HepG2 (cell line): ENCODE measurements around the gene KIRREL3. TPM values are rescaled to one million over a fixed set of nuclear protein-coding genes. Genes with fewer than 3 reads are reported as not detected.

ENCODE experiments used
- ATAC-seq: fragments of 200-7000 bp; cut with Tn5 transposase; 3 replicates; pipeline ENCODE4 v1.9.1; 2020; ENCODE audit warnings: mild to moderate bottlenecking, moderate library complexity
- BruUV-seq: library from RNA; stranded (reverse); fragments of 400-500 nt; replicated peaks from 2 replicates; lab custom pipeline; 2021; lab: Mats Ljungman, UMichigan
- CTCF ChIA-PET: fragments of 300-600 bp; formaldehyde crosslinking; extraction: SDS; loops from one replicate; lab custom pipeline; 2021; ENCODE audit warnings: low total read pairs, inconsistent platforms, low intra/inter-chr PET ratio; lab: Yijun Ruan, JAX
- POLR2A ChIA-PET: fragments of 350-600 bp; sonication (Branson Sonifier 250); formaldehyde crosslinking; loops from one replicate; lab custom pipeline; 2020; ENCODE audit warnings: antibody characterized with exemption, inconsistent platforms; lab: Yijun Ruan, JAX
- DNase-seq: peaks from one replicate; pipeline ENCODE4 v3.0.0-alpha.2; 2015; ENCODE audit warnings: low spot score
- FAIRE-seq: peaks from 3 replicates; lab custom pipeline; 2011; peaks lifted over from hg19 to GRCh38; lab: Jason Lieb, UNC
- H2AFZ ChIP-seq: one replicate; pipeline ENCODE4 v1.6.1; 2011; ENCODE audit warnings: low read length, inconsistent platforms
- H3K27ac ChIP-seq: fragments of 300-600 bp; 3 replicates; pipeline ENCODE4 v1.8.0; 2011; ENCODE audit warnings: mixed run types, mild to moderate bottlenecking, mixed read lengths, low read length, inconsistent platforms; ENCODE audit not compliant: insufficient read depth; ENCODE audit errors: extremely low read length
- H3K27me3 ChIP-seq, 2 experiments: fragments of 200-600 bp in 1 of 2; 2 replicates in 1 of 2; 3 replicates in 1 of 2; pipeline versions ENCODE4 v1.6.0 to v1.8.0; 2011; ENCODE audit warnings: low read length in 2 of 2, mild to moderate bottlenecking in 2 of 2, moderate library complexity in 2 of 2, inconsistent platforms in 1 of 2; ENCODE audit not compliant: insufficient read depth in 2 of 2, control insufficient read depth in 1 of 2
- H3K36me3 ChIP-seq, 2 experiments: fragments of 200-600 bp in 1 of 2; replicated peaks in 1 of 2; 2 replicates in 1 of 2; 3 replicates in 1 of 2; pipeline versions ENCODE4 v1.5.1 to v1.8.0; 2011; ENCODE audit warnings: low read length in 2 of 2, inconsistent platforms in 1 of 2; ENCODE audit not compliant: insufficient read depth in 2 of 2, control insufficient read depth in 1 of 2
- H3K4me1 ChIP-seq: 2 replicates; pipeline ENCODE4 v1.5.1; 2012; ENCODE audit warnings: low read length, inconsistent platforms; ENCODE audit not compliant: insufficient read depth
- H3K4me2 ChIP-seq: 2 replicates; pipeline ENCODE4 v1.6.0; 2011; ENCODE audit warnings: low read depth, low read length, inconsistent platforms
- H3K4me3 ChIP-seq, 3 experiments: fragments of 200-600 bp in 1 of 3; sonication (generic), shearing (Covaris generic) in 1 of 3; replicated peaks in 1 of 3; 2 replicates each; pipeline ENCODE4 v1.5.1; 2011 to 2016; ENCODE audit warnings: low read length in 3 of 3, inconsistent platforms in 2 of 3, low read depth in 2 of 3, mild to moderate bottlenecking in 2 of 3, control low read depth in 1 of 3, mixed read lengths in 1 of 3; ENCODE audit not compliant: insufficient read depth in 1 of 3
- H3K79me2 ChIP-seq: one replicate; pipeline ENCODE4 v1.6.1; 2011; ENCODE audit warnings: low read length, inconsistent platforms; ENCODE audit not compliant: insufficient read depth
- H3K9ac ChIP-seq: 2 replicates; pipeline ENCODE4 v1.6.0; 2011; ENCODE audit warnings: mild to moderate bottlenecking, low read depth, low read length, inconsistent platforms; ENCODE audit not compliant: insufficient read depth
- H3K9me3 ChIP-seq: 2 replicates; pipeline ENCODE4 v1.5.1; 2012; ENCODE audit warnings: mild to moderate bottlenecking, low read length
- H4K20me1 ChIP-seq: 2 replicates; pipeline ENCODE4 v1.6.0; 2011; ENCODE audit warnings: inconsistent platforms, mild to moderate bottlenecking, low read length, moderate library complexity; ENCODE audit not compliant: insufficient read depth
- CBX5 ChIP-seq: sonication (generic); formaldehyde crosslinking; IDR thresholded peaks from 2 replicates; pipeline ENCODE4 v1.4.0; 2020; ENCODE audit warnings: missing genetic modification reagents, borderline replicate concordance
- CEBPZ ChIP-seq: IDR thresholded peaks from 2 replicates; pipeline ENCODE4 v1.6.1; 2012; ENCODE audit warnings: low read length, improper control_type of control experiment
- HOXA9 ChIP-seq: sonication (generic); formaldehyde crosslinking; IDR thresholded peaks from 2 replicates; pipeline ENCODE4 v1.8.1; 2022; ENCODE audit warnings: missing genetic modification reagents, mild to moderate bottlenecking, moderate library complexity, borderline replicate concordance
- HOXD1 ChIP-seq: sonication (generic); formaldehyde crosslinking; IDR thresholded peaks from 2 replicates; pipeline ENCODE4 v1.5.0; 2020; ENCODE audit warnings: missing genetic modification reagents
- KDM4B ChIP-seq: sonication (generic); formaldehyde crosslinking; IDR thresholded peaks from 2 replicates; pipeline ENCODE4 v1.4.0; 2020; ENCODE audit warnings: missing genetic modification reagents
- NCOA1 ChIP-seq: sonication (generic); formaldehyde crosslinking; IDR thresholded peaks from 2 replicates; pipeline ENCODE4 v1.9.0; 2021; ENCODE audit warnings: missing genetic modification reagents
- NFE2L1 ChIP-seq: sonication (generic); formaldehyde crosslinking; IDR thresholded peaks from 2 replicates; pipeline ENCODE4 v1.4.0; 2020; ENCODE audit warnings: missing genetic modification reagents, mild to moderate bottlenecking, borderline replicate concordance
- TEAD2 ChIP-seq: sonication (generic); formaldehyde crosslinking; IDR thresholded peaks from 2 replicates; pipeline ENCODE4 v1.9.0; 2021; ENCODE audit warnings: missing genetic modification reagents
- ZFP37 ChIP-seq: sonication (generic); formaldehyde crosslinking; IDR thresholded peaks from 2 replicates; pipeline ENCODE4 v1.4.0; 2020; ENCODE audit warnings: missing genetic modification reagents, borderline replicate concordance
- ZNF550 ChIP-seq: sonication (generic); formaldehyde crosslinking; IDR thresholded peaks from 2 replicates; pipeline ENCODE4 v1.4.0; 2020; ENCODE audit warnings: mild to moderate bottlenecking, missing genetic modification reagents, borderline replicate concordance
- ZNF737 ChIP-seq: sonication (generic); formaldehyde crosslinking; IDR thresholded peaks from 2 replicates; pipeline ENCODE4 v1.5.0; 2020; ENCODE audit warnings: missing genetic modification reagents, mild to moderate bottlenecking, borderline replicate concordance
- WGBS: methylation state at CpG from one replicate; pipeline ENCODE4 v1.1.6; 2017; ENCODE audit warnings: low lambda C conversion rate; 5-methylcytosine and 5-hydroxymethylcytosine counted together
- in situ Hi-C: cut with HindIII; loops from 2 replicates; pipeline ENCODE4 v1.10.0; 2017; ENCODE audit warnings: low pct_unique_long_range_greater_than_20kb; ENCODE audit not compliant: extremely low pct_ligation_motif_present
- intact Hi-C: fragments of 100-400 bp; cut with micrococcal nuclease; formaldehyde crosslinking; loops from one replicate; pipeline ENCODE4 v1.10.0; 2022; ENCODE audit not compliant: unreplicated experiment
- polyA plus RNA-seq, 8 experiments: library from polyadenylated mRNA; depleted of rRNA in 3 of 8; stranded (reverse) in 7 of 8; unstranded in 1 of 8; fragments of >200 nt; fragmentation: Illumina TruSeq in 4 of 8; extraction: Trizol in 4 of 8; gene quantifications; 2 replicates each; pipeline versions ENCODE4 v1.2.1 to v1.2.3, GENCODE V29; 2011 to 2016; ENCODE audit warnings: low read depth in 4 of 8, missing spikeins in 1 of 8, mixed read lengths in 1 of 8; ENCODE audit not compliant: insufficient read depth in 1 of 8
- total RNA-seq, 5 experiments: library from RNA; depleted of rRNA; stranded (reverse); fragments of >200 nt; fragmentation: Illumina TruSeq; extraction: Trizol; gene quantifications; 2 replicates each; pipeline ENCODE4 v1.2.3, GENCODE V29; 2016; ENCODE audit warnings: low read depth in 1 of 5

Gene KIRREL3
- total and polyA plus RNA-seq, 2 of the 13 experiments (the other 11 are each of a cell fraction or from before 2014, with no cell fraction given) = not detected

GRCh38 chr11:126392633-126393013 is 607.9 kb downstream of the KIRREL3 start:
- no peak for ATAC-seq
- Histone ChIP-seq H4K20me1 (no peaks in the 10 kb centered on the region), H3K36me3 (no peaks in the 10 kb centered on the region), H3K9me3 (no peaks in the 10 kb centered on the region), H2AFZ (no peak overlapping the region), H3K4me1 (no peaks in the 10 kb centered on the region), H3K79me2 (peaks cover 2% of the 10 kb centered on the region), H3K4me2 (no peak overlapping the region), H3K9ac (no peak overlapping the region), H3K27me3 (no peaks in the 10 kb centered on the region), H3K27ac (no peak overlapping the region), H3K4me3 (no peak overlapping the region)
- intact Hi-C loops = loop anchor here (1.0 kb wide), 1 partner anchor 82 kb away; no protein-coding TSS in a partner anchor
- TF ChIP-seq ZNF737 (CRISPR knock-in tag) = no peak
- no peak for TF ChIP-seq ZFP37 (CRISPR knock-in tag)
- TF ChIP-seq CEBPZ = no peak
- no peak for DNase-seq
- in situ Hi-C loops = no loop called here
- BruUV-seq = no TSS peak
- ChIA-PET CTCF (interaction anchor here (1.4 kb wide), 1 partner anchor 82 kb away, joined by 8 read pairs; no protein-coding TSS in a partner anchor), POLR2A (no interaction called here)
- WGBS = 69% methylated on average over 4 of the region's 4 CpGs
- FAIRE-seq = no peak

- intact Hi-C loops (loop anchor here (1.0 kb wide), 1 partner anchor 82 kb away; no protein-coding TSS in a partner anchor), in situ Hi-C loops (no loop called here)
- POLR2A ChIA-PET = no interaction called here
- Histone ChIP-seq H3K27me3 (no peaks in the 10 kb centered on the region), H3K9me3 (no peaks in the 10 kb centered on the region), H3K79me2 (peaks cover 2% of the 10 kb centered on the region), H2AFZ (no peak overlapping the region), H4K20me1 (no peaks in the 10 kb centered on the region), H3K9ac (no peak overlapping the region), H3K4me1 (no peaks in the 10 kb centered on the region), H3K4me2 (no peak overlapping the region), H3K36me3 (no peaks in the 10 kb centered on the region), H3K4me3 (no peak overlapping the region), H3K27ac (no peak overlapping the region)
- ATAC-seq (peak; percentile 83), DNase-seq (peak; percentile 15), FAIRE-seq (no peak)
- BruUV-seq = no TSS peak
- CTCF ChIA-PET = interaction anchor here (1.4 kb wide), 1 partner anchor 82 kb away, joined by 8 read pairs; no protein-coding TSS in a partner anchor
- whole genome bisulfite sequencing = 95% methylated on average over 4 of the region's 8 CpGs
- TF ChIP-seq HOXD1 (CRISPR knock-in tag) = no peak
- no peak for TF ChIP-seq HOXA9 (CRISPR knock-in tag)
- TF ChIP-seq KDM4B = no peak
- no peak for TF ChIP-seq ZNF550 (CRISPR knock-in tag)
- no peak for TF ChIP-seq TEAD2 (CRISPR knock-in tag)
- no peak for TF ChIP-seq CBX5 (CRISPR knock-in tag)
- no peak for TF ChIP-seq NCOA1 (CRISPR knock-in tag)
- no peak for TF ChIP-seq NFE2L1
Observed at GRCh38 chr11:126391970-126392632, 608.5 kb downstream of the KIRREL3 start.
